OCI-LY7 (cell line): Measurements from ENCODE around the gene B3GAT1.

Experiments used
- EZH2phosphoT487 ChIP-seq: fragments of 200-600 bp; sonication (generic); IDR thresholded peaks from 2 replicates; pipeline ENCODE4 v1.6.1; 2018; ENCODE audit warnings: low read depth, borderline replicate concordance, mild to moderate bottlenecking, mixed run types, antibody characterized with exemption, low read length, moderate library complexity, mixed read lengths
- TF ChIP-seq, protein P1 (sequence below): fragments of 200-600 bp; sonication (generic); conservative IDR thresholded peaks from 2 replicates; pipeline ENCODE4 v1.5.1; 2014; ENCODE audit warnings: mild to moderate bottlenecking, antibody characterized with exemption, low read length, moderate library complexity, mixed read lengths

DNA sequence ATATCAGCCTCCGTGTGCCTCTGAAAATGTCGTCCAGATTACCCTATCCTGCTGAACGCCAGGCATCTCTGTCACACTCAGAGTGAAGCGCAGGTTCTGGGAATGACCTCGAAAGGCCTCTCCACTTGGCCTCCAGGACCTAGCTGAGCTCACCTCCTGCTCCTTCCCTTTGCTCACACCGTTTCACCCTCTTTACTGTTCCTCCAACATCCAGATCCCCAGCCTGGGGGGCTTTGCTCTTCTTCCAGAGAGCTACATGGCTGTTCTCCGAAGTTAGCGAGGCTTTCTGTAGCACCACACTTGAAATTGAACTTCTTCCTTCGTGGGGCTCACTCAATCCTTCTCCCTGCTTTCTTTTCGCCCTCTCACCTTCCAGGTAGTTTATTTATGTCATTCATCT is 52.4 kb downstream of the B3GAT1 start:
- TF ChIP-seq, protein P1, sequence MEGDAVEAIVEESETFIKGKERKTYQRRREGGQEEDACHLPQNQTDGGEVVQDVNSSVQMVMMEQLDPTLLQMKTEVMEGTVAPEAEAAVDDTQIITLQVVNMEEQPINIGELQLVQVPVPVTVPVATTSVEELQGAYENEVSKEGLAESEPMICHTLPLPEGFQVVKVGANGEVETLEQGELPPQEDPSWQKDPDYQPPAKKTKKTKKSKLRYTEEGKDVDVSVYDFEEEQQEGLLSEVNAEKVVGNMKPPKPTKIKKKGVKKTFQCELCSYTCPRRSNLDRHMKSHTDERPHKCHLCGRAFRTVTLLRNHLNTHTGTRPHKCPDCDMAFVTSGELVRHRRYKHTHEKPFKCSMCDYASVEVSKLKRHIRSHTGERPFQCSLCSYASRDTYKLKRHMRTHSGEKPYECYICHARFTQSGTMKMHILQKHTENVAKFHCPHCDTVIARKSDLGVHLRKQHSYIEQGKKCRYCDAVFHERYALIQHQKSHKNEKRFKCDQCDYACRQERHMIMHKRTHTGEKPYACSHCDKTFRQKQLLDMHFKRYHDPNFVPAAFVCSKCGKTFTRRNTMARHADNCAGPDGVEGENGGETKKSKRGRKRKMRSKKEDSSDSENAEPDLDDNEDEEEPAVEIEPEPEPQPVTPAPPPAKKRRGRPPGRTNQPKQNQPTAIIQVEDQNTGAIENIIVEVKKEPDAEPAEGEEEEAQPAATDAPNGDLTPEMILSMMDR, result no peak
- no peak for TF ChIP-seq EZH2phosphoT487
